GM12801 (cell line): ENCODE data around the gene ARHGAP42.

Experiments used
- CTCF ChIP-seq: IDR thresholded peaks from one replicate; pipeline ENCODE4 v1.5.1; 2011; ENCODE audit warnings: control low read depth; ENCODE audit not compliant: insufficient read length; ENCODE audit errors: extremely low read depth

The ARHGAP42 gene

GRCh38 chr11:100687054-100687629 lies at the start of gene ARHGAP42:
Gene ARHGAP42 (plus strand): TSS chr11:100687288. CDS start chr11:100687679, 391 bp downstream.
- no peak for TF ChIP-seq CTCF

- no peak for TF ChIP-seq CTCF
Observed at GRCh38 chr11:100637706-100638105, 49.4 kb upstream of the ARHGAP42 start.

GRCh38 chr11:100638648-100639047 lies 48.4 kb upstream of the ARHGAP42 start:
- no peak for TF ChIP-seq CTCF

- no peak for TF ChIP-seq CTCF
Observed at GRCh38 chr11:100639140-100639539, 47.9 kb upstream of the ARHGAP42 start.

GRCh38 chr11:100640071-100640470 lies 47.0 kb upstream of the ARHGAP42 start:
- no peak for TF ChIP-seq CTCF

- no peak for TF ChIP-seq CTCF
Observed at GRCh38 chr11:100640646-100641045, 46.4 kb upstream of the ARHGAP42 start.

- no peak for TF ChIP-seq CTCF
Observed at GRCh38 chr11:100641456-100641855, 45.6 kb upstream of the ARHGAP42 start.

- no peak for TF ChIP-seq CTCF
Observed at GRCh38 chr11:100646545-100646944, 40.5 kb upstream of the ARHGAP42 start.
